GM21367 (cell line): ENCODE results near the gene DMPK.

Experiments
- ATAC-seq: cut with Tn5 transposase; IDR thresholded peaks from one replicate; pipeline ENCODE4 v1.9.1; 2021; ENCODE audit not compliant: unreplicated experiment

The DMPK gene, protein sequence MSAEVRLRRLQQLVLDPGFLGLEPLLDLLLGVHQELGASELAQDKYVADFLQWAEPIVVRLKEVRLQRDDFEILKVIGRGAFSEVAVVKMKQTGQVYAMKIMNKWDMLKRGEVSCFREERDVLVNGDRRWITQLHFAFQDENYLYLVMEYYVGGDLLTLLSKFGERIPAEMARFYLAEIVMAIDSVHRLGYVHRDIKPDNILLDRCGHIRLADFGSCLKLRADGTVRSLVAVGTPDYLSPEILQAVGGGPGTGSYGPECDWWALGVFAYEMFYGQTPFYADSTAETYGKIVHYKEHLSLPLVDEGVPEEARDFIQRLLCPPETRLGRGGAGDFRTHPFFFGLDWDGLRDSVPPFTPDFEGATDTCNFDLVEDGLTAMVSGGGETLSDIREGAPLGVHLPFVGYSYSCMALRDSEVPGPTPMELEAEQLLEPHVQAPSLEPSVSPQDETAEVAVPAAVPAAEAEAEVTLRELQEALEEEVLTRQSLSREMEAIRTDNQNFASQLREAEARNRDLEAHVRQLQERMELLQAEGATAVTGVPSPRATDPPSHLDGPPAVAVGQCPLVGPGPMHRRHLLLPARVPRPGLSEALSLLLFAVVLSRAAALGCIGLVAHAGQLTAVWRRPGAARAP

DNA sequence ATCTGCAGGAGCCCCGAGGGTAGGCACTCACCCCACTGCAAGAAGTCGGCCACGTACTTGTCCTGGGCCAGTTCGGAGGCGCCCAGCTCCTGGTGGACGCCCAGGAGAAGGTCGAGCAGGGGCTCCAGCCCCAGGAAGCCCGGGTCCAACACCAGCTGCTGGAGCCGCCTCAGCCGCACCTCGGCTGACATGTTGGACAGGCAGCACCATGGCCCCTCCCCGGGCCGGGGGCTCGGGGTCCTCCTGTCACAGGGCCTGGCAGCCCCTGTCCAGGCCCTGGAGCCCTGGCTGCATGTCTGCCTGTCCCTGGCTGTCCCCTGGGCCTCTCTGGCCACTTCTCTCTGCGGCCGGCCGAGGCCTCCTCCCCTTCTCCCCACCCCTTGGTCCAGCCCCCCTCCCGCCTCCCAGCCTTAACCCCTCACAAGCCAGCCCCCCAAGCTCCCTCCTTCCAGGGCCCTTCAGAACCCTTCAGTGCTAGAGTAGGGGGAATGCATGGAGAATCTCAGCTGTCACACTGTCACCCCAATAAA is at the start of gene DMPK:
TSS of gene DMPK (minus strand) at position 329 of the 530 bp plus-strand sequence. CDS start at position 191, 138 bp downstream.
- ATAC-seq: no peak

DNA sequence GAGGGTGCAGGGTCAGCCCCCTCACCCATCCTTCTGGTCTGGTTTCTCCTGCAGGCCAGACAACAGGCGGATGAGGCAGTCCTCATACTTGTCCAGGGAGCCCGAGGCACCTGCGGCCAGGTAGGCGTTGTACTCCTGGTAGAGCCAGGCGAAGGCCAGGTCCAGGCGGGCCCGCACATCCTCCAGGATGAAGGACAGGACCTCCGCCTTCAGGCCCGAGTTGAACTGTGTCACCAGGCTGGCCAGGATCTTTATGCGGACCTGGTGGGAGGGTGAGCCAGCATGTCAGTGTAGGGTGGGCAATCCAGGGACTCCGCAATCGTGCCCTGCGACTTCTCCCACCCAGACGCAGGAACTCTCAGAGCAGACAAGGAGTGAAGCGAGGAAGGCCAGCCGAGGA is 46.7 kb upstream of the DMPK start:
- ATAC-seq: no peak

DNA sequence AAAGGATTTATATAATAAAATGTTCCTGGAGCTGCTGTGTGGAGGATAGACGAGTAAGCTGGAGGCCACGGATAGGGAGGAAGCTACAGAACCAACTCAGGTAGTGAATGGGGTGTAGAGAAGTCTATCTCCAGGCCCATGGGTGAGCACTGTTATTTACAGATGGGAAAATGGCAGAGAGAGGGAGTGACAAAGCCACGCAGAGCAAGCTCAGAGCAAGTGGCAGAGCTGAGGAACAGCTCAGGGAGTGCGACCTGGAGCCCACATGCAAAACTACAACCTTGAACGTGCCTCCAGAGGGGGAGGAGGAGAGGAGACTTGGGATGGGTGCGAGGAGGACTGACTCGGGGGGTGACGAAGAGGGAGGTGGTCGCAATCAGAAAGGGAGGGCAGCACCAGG is 46.2 kb upstream of the DMPK start:
- no peak for ATAC-seq

DNA sequence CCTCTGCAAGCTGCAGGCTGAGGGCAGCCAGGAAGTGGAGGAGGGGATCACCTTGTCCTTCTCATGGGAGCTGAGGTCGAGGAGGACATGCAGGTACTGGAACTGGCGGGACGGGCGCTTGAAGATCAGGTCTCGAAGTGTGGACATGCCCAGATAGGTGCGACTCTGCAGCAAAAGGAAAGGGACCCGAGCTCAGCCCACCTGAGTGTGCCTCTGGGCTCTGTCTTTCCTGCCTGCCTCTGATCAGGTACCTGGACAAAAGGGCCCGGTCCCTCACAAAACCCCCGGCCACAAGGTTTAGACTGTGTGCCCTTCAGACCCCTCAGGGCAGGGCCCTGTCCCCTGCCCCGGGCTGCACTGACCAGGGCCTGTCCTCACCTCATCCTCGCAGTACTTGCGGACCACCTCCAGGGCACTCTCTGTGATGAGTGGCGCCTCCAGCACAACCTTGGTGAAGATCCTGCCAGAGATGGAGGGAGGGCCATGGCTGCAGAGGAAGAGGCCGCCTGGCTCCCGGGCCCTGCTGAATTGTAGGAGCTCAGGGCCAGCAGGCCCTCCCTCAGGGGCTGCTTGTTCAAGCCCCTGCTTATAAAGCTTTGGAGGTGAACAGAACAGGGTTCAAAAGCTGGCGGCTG is 45.3 kb upstream of the DMPK start:
- ATAC-seq: no peak

DNA sequence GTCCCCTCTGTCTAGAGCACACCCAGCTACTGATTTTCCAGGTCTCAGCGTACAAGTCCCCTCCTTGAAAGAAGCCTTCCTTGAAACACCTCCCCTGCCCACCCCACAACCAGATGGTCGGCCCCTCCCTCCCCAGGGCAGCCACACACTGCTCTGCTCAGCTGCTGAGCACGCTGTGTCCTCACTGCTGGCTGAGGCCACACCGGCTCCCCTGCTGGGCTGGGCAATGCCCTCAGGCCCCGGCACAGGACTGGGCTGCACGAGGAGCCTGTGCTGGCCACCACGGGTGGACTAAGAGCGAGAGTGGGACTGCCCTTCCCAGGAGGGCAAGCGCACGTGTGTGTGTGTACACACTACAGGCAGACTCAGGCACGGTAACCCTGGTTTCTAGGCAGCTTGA is 44.6 kb upstream of the DMPK start:
- no peak for ATAC-seq

DNA sequence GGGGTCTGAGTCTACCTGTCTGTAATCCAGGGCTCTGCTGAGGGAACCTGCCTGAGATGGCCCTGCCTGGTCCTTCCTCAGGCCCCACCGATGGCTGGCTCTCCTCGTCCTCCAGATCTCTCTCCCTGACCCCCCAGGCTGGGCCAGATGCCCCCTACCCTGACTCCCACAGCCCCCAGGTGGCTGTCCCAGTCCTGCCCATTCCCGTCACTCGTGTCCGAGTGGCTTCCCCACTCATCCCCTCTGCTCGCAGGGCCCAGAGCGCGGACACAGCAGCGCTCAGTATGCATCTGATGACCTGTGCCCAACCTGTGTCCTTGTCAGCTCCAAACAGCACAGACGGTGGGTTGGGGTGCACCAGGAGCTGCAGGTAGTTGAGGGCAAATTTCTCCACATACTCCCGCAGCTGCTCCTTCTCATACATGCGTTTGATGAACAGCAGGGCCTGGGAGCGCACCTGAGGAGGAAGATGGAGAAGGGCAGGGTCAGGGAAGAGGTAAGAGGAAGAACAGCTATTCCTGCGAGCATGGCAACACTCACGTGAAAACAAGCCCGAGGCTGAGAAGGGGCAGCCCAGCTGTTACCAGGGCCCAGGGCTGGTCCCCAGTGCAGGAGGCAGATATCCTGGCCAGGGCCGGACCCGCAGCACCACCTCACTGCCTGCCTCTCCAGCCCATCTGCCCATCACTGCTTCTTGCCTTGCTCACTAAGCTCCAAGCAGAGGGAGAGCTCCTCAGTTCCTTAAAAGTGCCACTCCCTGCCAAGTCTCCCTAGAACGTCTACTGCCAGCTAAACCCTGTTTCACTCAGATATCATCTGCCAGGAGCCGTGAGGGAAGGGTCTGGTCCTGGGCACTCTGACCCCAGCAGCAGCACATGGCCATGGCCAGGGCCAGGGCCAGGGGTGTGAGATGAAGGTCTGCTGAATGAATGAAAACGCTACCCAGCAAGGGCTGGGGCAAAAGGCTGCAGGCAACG is 43.9 kb upstream of the DMPK start:
- no peak for ATAC-seq

DNA sequence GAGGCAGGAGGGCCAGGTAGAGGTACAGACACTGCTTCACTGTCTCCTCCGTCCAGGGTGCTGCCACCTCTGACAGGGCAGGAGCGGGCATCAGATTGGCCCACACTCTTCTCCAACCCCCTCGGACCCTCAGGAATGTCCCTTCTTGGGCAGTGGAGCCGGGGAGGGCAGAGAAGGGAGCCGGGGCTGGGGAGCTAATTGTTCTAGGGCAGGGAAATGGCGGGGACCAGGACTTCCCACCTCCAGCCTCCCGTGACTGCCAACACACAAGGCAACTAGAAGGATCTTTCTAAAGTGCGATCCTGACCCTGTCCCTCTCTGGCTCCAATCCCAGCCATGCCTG is 42.9 kb upstream of the DMPK start:
- no peak for ATAC-seq

DNA sequence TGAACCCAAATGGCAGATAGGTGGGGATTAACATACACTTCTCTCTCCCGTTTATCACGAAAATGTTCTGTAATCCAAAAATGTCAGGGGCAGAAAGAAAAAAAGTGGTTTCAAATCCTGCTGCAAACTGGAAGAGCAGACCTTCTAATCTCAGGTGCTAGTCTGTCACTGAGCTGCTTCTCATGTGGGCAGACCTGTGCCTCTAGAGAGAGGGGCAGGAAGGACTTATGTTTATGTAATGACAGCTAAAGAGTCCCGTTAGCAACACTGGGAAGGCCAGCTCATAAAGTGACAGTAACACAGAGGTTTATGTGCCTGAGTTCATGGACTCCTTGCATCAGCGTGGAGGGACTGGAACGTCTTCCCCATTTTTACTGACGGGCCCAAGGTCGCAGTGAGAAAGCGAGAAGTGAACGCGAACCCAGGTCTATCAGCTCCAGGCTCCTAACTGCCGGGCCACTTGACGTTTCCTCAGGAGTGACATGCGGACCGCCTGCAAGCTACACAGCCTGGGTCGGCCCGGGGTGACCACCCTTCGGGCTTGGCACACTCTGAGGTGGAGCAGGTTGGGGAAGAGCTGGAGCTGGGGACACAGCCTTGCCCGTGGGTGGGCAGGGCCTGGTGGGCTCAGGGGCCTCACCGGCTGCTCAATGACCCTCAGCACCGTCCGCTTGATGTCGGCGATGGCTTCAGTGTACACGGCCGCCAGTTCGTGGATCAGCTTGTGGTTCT is 42.4 kb upstream of the DMPK start:
- no peak for ATAC-seq

DNA sequence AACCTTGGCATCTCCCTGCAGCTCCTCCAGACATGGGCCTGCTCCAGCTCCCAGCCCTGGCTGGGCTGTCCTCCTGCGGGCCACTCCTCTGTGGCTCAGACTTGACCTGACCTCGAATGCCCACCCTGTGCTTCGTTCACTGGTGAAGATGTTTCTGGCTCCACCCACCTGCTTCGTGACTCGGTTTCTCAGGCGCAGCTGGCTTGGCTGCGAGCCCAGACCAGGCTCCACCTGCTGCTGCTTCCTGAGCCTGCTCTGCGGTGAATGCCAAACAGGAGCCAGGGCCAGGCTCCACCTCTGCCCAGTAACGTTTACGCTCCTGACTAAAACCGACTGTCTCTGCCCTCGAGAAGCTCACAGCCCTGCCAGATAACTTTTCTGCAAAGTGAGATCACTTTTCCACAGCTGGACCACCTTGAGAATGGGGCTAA is 41.8 kb upstream of the DMPK start:
- ATAC-seq: no peak

DNA sequence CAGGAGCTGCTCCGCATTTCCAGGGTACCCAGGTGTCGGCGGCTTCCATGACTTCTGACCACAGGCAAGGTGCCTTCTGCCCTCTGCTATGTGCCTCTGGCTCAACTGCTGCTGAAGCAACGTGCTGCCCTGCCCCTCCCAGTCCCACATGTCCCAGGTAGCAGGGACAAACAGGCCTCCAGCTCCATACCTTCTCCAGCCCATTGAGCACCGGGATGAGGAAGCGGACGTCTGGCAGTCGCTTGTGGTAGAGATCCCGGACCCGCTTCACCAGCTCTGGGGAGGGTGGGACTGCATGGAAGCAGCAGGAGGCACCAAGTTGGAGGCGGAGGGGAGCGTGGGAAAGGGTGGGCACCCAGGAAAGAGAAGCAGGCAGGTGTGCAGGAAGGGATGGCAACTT is 40.9 kb upstream of the DMPK start:
- no peak for ATAC-seq

DNA sequence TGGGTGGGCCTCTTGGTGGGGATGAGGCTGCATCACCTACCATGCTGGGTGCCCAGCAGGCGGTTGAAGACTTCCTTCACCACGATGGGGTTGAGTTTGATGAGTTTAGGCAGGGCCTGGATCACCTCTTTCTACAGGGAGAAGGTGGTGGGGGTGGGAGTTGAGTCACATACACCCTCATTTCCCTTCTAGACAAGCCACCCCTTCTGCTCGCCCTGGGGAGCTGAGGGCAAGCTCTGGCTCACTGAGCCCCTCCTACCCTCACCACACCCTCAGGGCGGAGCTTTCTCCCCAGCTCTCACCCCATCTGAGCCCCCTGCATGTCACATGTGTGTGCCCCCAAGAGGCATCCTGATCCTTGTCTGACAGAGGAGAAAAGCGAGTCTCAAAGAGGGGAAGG is 40.4 kb upstream of the DMPK start:
- no peak for ATAC-seq

DNA sequence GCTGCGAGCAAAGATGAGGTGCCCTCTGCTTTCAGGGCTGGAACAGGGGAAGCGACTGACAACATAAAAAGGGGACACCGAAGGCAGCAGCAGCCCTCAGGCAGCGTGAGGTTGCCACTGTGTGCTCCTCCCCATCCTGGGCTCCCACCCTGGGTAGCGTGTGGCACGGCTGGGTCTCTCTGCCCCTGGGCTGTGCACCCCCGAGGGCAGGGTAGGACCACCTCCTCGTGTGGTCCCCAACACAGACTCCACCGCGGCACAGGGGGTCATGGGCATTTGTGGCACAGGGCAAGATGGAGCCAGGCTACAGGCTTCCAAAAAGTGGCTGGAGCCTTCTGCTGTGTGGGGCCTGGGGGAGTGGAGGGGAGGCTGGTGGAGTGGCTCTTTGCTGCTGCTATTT is 39.3 kb upstream of the DMPK start:
- ATAC-seq: no peak

DNA sequence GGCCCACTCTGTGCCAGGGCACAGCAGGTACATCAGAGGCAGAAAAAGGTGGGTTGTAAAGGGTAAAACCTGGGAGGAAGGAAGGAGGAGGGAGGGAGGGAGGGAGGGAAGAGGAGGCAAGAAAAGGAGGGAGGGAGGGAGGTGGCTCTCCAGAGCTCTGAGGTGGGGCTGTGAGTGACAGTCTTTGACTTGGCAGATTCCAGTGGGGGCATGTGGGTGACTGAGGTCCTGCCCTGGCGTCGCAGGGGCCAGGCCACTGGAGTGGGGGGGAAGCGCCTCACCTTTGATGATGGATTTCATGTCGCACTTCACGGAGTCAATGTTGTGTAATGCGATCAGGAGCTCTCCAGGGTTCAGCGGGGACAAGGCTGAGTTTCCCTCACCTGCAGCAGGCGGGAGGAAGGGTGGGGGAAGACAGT is 38.8 kb upstream of the DMPK start:
- no peak for ATAC-seq

DNA sequence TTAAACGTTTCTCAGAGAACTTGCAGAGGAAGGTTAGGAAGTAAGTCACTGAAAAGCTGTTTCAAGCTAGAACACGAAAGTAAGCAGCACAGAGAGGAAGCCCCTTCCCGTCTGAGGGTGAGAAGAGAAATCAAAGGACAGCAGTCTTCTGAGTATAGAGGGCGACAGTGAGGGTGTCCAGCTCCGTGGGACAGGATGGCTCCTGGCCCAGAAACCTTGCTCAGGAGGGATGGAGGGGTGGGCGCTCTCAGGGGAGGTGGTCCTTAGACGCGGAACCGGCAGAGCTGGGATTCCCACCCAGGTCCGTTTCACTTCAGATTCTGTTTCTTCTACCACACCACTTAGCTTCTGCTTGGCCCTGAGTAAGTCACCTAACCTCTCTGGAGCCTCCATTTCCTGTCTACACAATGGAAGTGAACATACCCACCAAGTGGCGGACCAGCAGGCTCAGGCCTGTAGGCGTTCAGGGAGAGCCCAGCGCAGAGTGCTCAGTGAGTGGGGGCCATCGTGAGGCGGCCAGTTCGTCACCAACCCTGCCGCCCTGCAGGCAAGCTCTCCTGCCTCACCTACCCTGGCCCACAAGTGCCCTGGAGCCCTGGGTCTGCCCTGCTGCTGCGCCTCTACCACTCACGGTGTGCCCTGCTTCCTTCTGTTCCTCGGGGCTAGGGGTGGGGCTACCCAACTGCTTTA is 38.3 kb upstream of the DMPK start:
- ATAC-seq: no peak

DNA sequence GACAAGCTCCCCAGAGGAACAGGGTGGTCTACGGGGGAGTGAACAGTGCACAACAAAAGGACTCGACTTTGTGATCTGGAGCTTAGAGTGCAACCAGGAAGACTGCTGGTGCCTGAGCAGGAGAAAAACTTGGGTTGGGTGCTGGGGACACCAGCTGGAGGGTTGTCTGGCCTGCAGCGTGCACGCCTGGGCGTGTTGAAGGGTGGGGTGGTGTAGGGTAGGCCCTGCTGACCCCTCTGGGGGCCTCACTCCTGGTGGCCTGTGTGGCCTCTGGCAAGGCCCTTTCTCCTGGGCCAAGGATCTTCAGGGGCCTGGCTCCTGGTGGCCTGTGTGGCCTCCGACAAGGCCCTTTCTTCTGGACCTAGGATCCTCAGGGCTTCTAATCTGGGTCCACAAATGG is 37.5 kb upstream of the DMPK start:
- ATAC-seq: no peak

DNA sequence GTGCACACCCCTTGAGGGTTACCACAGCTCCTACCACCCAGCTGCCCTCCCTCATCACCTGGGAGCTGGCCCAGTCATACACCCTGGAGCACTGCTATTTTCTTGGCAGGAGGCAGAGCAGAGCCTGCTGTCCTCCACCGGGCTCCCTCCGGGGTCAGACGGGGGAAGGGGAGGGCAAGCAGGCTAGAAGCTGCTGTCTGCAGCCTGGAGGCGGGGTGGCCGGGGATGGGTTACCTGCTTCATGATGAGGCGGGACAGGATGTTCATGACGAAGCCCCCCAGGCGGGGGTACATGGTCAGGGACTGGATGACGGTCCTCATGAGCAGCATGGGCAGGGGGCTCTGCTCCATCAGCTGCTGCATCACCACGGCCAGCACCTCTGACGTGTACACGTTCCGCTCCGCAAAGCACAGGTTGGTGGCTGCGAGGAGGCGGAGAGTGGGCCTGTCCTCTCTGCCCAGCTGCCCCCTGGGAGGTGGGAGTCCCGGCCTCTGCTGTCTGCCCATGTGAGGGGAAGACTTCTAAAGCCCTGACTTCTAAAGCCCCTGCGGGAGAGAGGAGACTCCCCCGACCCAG is 35.5 kb upstream of the DMPK start:
- ATAC-seq: no peak

DNA sequence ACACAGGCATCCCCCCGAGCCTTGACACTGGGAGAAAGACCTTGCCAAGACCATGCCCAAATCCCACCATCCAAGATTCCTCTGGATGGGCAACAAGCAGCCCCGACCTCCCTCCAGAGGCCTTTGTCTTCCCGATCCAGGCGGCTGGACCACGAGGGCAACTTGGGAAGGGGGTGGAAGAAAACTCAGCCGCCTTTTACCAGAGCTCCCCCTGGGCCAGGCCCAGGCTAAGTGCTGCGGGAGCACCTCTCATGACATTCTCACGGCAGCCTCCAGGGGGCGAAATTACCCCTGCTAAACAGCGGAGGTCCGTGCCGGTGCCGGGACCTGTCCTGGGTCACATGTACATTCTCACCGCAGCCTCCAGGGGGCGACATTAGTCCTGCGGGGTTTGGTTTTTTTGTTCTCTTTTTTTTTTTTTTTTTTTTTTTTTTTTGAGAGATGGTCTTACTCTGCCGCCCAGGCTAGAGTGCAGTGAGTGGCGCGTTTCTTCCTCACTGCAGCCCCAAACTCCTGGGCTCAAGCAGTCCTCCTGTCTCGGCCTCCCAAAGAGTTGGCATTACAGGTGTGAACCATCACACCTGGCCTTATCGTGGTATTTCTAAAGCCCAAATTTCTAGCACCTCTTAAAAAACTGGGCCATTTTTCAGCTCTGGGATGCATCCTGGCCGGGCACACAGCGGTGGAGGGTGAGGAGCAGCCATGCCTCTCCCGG is 34.9 kb upstream of the DMPK start:
- no peak for ATAC-seq

DNA sequence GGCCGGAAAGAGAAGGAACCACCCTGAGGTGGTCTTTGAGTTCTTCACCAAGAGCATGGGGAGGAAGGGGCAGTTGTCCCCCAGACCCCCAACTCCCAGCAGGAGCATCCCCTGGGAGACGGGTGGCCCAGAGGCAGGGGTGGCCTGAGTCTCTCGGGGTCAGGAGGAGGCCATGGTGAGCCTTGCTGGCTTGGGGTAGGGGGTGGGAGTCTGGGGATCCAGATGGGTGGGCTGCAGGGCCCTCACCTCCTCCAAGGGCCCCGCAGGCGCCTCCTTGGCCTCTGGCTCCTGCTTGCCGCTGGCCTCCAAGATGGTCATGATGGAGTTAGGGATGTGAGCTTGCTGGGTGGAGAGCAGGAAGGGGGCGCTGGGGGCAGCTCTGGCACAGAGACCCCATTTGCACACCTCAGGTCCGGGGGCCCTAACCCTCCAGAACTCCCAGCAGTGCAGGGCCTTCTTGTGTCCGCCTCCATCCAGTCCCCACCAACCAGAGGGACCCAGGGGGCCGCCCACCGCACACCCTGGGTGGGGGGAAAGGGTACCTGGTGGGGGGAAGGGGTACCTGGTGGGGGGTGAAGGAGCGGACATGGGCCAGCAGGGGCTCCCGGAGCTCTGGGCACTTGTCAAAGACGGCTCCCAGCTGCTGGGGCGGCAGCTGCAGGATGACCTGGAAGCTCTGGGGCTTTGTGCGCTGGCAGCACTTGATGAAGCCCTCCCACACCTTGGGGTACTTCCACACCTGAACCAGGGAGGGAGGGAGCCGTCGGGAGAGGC is 34.1 kb upstream of the DMPK start:
- ATAC-seq: no peak
